Activated B cell treated with CpG ODN at 0.5 μM for 24 hours (primary cell): Measurements from ENCODE around the gene MYO5B. TPM values are rescaled to one million over a fixed set of nuclear protein-coding genes. Genes with fewer than 3 reads are reported as not detected.

Experiments
- ATAC-seq: fragments of 200-7000 bp; cut with Tn5 transposase; one replicate; pipeline ENCODE4 v1.10.0; 2021; ENCODE audit warnings: low read depth, mild to moderate bottlenecking, moderate library complexity
- CTCF ChIA-PET: fragments of 350-600 bp; sonication (Branson Sonifier 250); formaldehyde crosslinking; loops from one replicate; lab custom pipeline; 2021; ENCODE audit warnings: antibody characterized with exemption; lab: Charles Lee
- POLR2A ChIA-PET: fragments of 350-600 bp; sonication (Branson Sonifier 250); formaldehyde crosslinking; loops from one replicate; lab custom pipeline; 2021; ENCODE audit warnings: antibody characterized with exemption; lab: Charles Lee
- DNase-seq: peaks from one replicate; pipeline ENCODE4 v3.0.0; 2022
- H3K27ac Mint-ChIP-seq: one replicate; pipeline ENCODE4 v1.8.0; 2020; ENCODE audit warnings: mixed read lengths
- H3K27me3 Mint-ChIP-seq: one replicate; pipeline ENCODE4 v1.8.0; 2021; ENCODE audit warnings: mixed read lengths
- H3K36me3 Mint-ChIP-seq: one replicate; pipeline ENCODE4 v1.8.0; 2021; ENCODE audit warnings: low read depth, mixed read lengths
- H3K4me1 Mint-ChIP-seq: one replicate; pipeline ENCODE4 v1.8.0; 2021; ENCODE audit warnings: mixed read lengths
- H3K4me3 Mint-ChIP-seq: one replicate; pipeline ENCODE4 v1.8.0; 2020; ENCODE audit warnings: mild to moderate bottlenecking, mixed read lengths
- H3K9me3 Mint-ChIP-seq: one replicate; pipeline ENCODE4 v1.8.0; 2020; ENCODE audit warnings: mixed read lengths
- CTCF ChIP-seq: fragments of 200-600 bp; IDR thresholded peaks from one replicate; pipeline ENCODE4 v1.8.0; 2022; ENCODE audit warnings: antibody characterized with exemption, mild to moderate bottlenecking
- intact Hi-C: fragments of 100-400 bp; cut with micrococcal nuclease; formaldehyde crosslinking; loops from one replicate; pipeline ENCODE4 v1.15.1; 2024
- total RNA-seq: library from RNA; stranded (reverse); gene quantifications from 2 replicates; pipeline ENCODE4 v1.2.3, GENCODE V29; 2022

MYO5B gene
- total RNA-seq, 1 donor from 2014 or later, result 0.49 TPM

GRCh38 chr18:49999128-49999527, 195.8 kb downstream of the MYO5B start:
- Mint-ChIP-seq H3K27ac (no peak overlapping the region), H3K9me3 (no peaks in the 10 kb centered on the region), H3K4me3 (no peak overlapping the region), H3K36me3 (no peaks in the 10 kb centered on the region), H3K4me1 (no peaks in the 10 kb centered on the region), H3K27me3 (peaks cover 11% of the 10 kb centered on the region)
- ChIA-PET CTCF (no interaction called here), POLR2A (no interaction called here)
- DNase-seq (no peak), ATAC-seq (no peak)
- no peak for TF ChIP-seq CTCF
- intact Hi-C loops, result no loop called here

GRCh38 chr18:49997558-49997957, 197.4 kb downstream of the MYO5B start:
- H3K27me3 Mint-ChIP-seq, result peaks cover 6% of the 10 kb centered on the region
- H3K4me1 Mint-ChIP-seq, result no peaks in the 10 kb centered on the region
- H3K36me3 Mint-ChIP-seq, result no peaks in the 10 kb centered on the region
- ATAC-seq (no peak), DNase-seq (no peak)
- CTCF ChIA-PET, result no interaction called here
- TF ChIP-seq CTCF, result no peak
- POLR2A ChIA-PET, result no interaction called here
- intact Hi-C loops, result no loop called here
- H3K27ac Mint-ChIP-seq, result no peak overlapping the region
- H3K4me3 Mint-ChIP-seq, result no peak overlapping the region
- no peaks in the 10 kb centered on the region for H3K9me3 Mint-ChIP-seq

GRCh38 chr18:49994410-49994809, 200.5 kb downstream of the MYO5B start:
- intact Hi-C loops, result no loop called here
- ChIA-PET POLR2A (no interaction called here), CTCF (no interaction called here)
- Mint-ChIP-seq H3K4me1 (no peaks in the 10 kb centered on the region), H3K27ac (no peak overlapping the region), H3K36me3 (no peaks in the 10 kb centered on the region), H3K4me3 (no peak overlapping the region), H3K27me3 (peaks cover 6% of the 10 kb centered on the region), H3K9me3 (no peaks in the 10 kb centered on the region)
- ATAC-seq (no peak), DNase-seq (no peak)
- TF ChIP-seq CTCF, result no peak

GRCh38 chr18:49993299-49993698, 201.6 kb downstream of the MYO5B start:
- no peaks in the 10 kb centered on the region for H3K36me3 Mint-ChIP-seq
- POLR2A ChIA-PET, result no interaction called here
- no peaks in the 10 kb centered on the region for H3K9me3 Mint-ChIP-seq
- intact Hi-C loops, result no loop called here
- no peaks in the 10 kb centered on the region for H3K4me1 Mint-ChIP-seq
- no peak for DNase-seq
- H3K4me3 Mint-ChIP-seq, result no peak overlapping the region
- CTCF ChIA-PET, result no interaction called here
- ATAC-seq, result no peak
- no peak for TF ChIP-seq CTCF
- H3K27ac Mint-ChIP-seq, result no peak overlapping the region
- peaks cover 6% of the 10 kb centered on the region for H3K27me3 Mint-ChIP-seq

- intact Hi-C loops, result no loop called here
- ChIA-PET POLR2A (no interaction called here), CTCF (no interaction called here)
- no peak for TF ChIP-seq CTCF
- Mint-ChIP-seq H3K9me3 (no peaks in the 10 kb centered on the region), H3K4me3 (no peak overlapping the region), H3K27me3 (peaks cover 4% of the 10 kb centered on the region), H3K27ac (no peak overlapping the region), H3K36me3 (no peaks in the 10 kb centered on the region), H3K4me1 (no peaks in the 10 kb centered on the region)
- DNase-seq, result no peak
- ATAC-seq, result no peak
Observed at GRCh38 chr18:49988733-49989132, 206.2 kb downstream of the MYO5B start.
